Endothelial cell of umbilical vein (primary cell): Measurements from ENCODE around the gene SATB1. TPM values are rescaled to one million over a fixed set of nuclear protein-coding genes. Genes with fewer than 3 reads are reported as not detected.

ENCODE experiments used
- BruUV-seq: library from RNA; stranded (reverse); fragments of 400-500 nt; replicated peaks from 2 replicates; lab custom pipeline; 2021; lab: Mats Ljungman, UMichigan
- CTCF ChIA-PET: fragments of 300-600, 350-600 bp; sonication (Branson Sonifier 250); formaldehyde crosslinking; loops from one replicate; lab custom pipeline; 2021; ENCODE audit warnings: antibody characterized with exemption, inconsistent platforms; lab: Charles Lee
- POLR2A ChIA-PET: fragments of 300-600, 350-600 bp; sonication (Branson Sonifier 250); formaldehyde crosslinking; loops from one replicate; lab custom pipeline; 2021; ENCODE audit warnings: antibody characterized with exemption, inconsistent platforms; lab: Charles Lee
- DNase-seq: peaks from one replicate; pipeline ENCODE4 v3.0.0-alpha.2; 2011; ENCODE audit warnings: low read depth, low spot score
- FAIRE-seq: peaks from 2 replicates; lab custom pipeline; 2011; peaks lifted over from hg19 to GRCh38; lab: Jason Lieb, UNC
- H2AFZ ChIP-seq: 2 replicates; pipeline ENCODE4 v1.6.0; 2012; ENCODE audit warnings: low read depth, low read length, control low read depth, inconsistent platforms
- H3K27ac ChIP-seq: 2 replicates; pipeline ENCODE4 v1.5.1; 2011; ENCODE audit warnings: low read depth, mild to moderate bottlenecking, control low read depth, low read length, moderate library complexity; ENCODE audit not compliant: insufficient read depth
- H3K27me3 ChIP-seq, 2 experiments: 2 replicates each; pipeline versions ENCODE4 v1.6.0 to v1.6.1; 2011; ENCODE audit warnings: low read length in 2 of 2, mixed read lengths in 1 of 2; ENCODE audit not compliant: control insufficient read depth in 2 of 2, insufficient read depth in 2 of 2
- H3K36me3 ChIP-seq, 2 experiments: 2 replicates in 1 of 2; 3 replicates in 1 of 2; pipeline ENCODE4 v1.5.1; 2011; ENCODE audit warnings: low read length in 2 of 2, mild to moderate bottlenecking in 1 of 2, moderate library complexity in 1 of 2; ENCODE audit not compliant: control insufficient read depth in 2 of 2, insufficient read depth in 2 of 2; ENCODE audit errors: extremely low read depth in 1 of 2
- H3K4me1 ChIP-seq: 3 replicates; pipeline ENCODE4 v1.5.1; 2011; ENCODE audit warnings: mild to moderate bottlenecking, low read length; ENCODE audit not compliant: control insufficient read depth, insufficient read depth; ENCODE audit errors: extremely low read depth
- H3K4me2 ChIP-seq: 2 replicates; pipeline ENCODE4 v1.6.1; 2011; ENCODE audit warnings: low read length, control low read depth, mixed read lengths; ENCODE audit not compliant: insufficient read depth
- H3K4me3 ChIP-seq, 3 experiments: fragments of 200-600 bp in 1 of 3; sonication (generic), shearing (Covaris generic) in 1 of 3; replicated peaks in 1 of 3; 2 replicates each; pipeline ENCODE4 v1.5.1; 2011 to 2016; ENCODE audit warnings: control low read depth in 3 of 3, low read length in 3 of 3, mild to moderate bottlenecking in 2 of 3, inconsistent platforms in 1 of 3, low read depth in 1 of 3, moderate library complexity in 1 of 3; ENCODE audit not compliant: insufficient read depth in 1 of 3
- H3K79me2 ChIP-seq: 2 replicates; pipeline ENCODE4 v1.6.0; 2012; ENCODE audit warnings: low read length, inconsistent platforms; ENCODE audit not compliant: control insufficient read depth, insufficient read depth
- H3K9ac ChIP-seq: replicated peaks from 2 replicates; pipeline ENCODE3; 2011; ENCODE audit warnings: low read length, control low read depth; ENCODE audit not compliant: insufficient read depth; ENCODE audit errors: extremely low read depth
- H3K9me1 ChIP-seq: replicated peaks from 3 replicates; pipeline ENCODE4 v1.6.0; 2011; ENCODE audit warnings: mild to moderate bottlenecking, low read length; ENCODE audit not compliant: control insufficient read depth, insufficient read depth; ENCODE audit errors: extremely low read depth
- H3K9me3 ChIP-seq: replicated peaks from 2 replicates; pipeline ENCODE4 v1.5.1; 2012; ENCODE audit warnings: low read length, inconsistent platforms; ENCODE audit not compliant: control insufficient read depth, insufficient read depth
- H4K20me1 ChIP-seq: replicated peaks from 2 replicates; pipeline ENCODE3; 2011; ENCODE audit warnings: mild to moderate bottlenecking, low read length; ENCODE audit not compliant: control insufficient read depth, insufficient read depth; ENCODE audit errors: extremely low read depth
- CTCF ChIP-seq, 2 donors: IDR thresholded peaks; 1 replicate in 1 of 2; 2 replicates in 1 of 2; pipeline ENCODE4 v1.5.1; 2011; ENCODE audit warnings: low read length in 2 of 2, mild to moderate bottlenecking in 2 of 2, moderate library complexity in 2 of 2, control low read depth in 1 of 2, inconsistent platforms in 1 of 2, low read depth in 1 of 2; ENCODE audit not compliant: insufficient read depth in 1 of 2; ENCODE audit errors: extremely low read depth in 1 of 2
- EZH2 ChIP-seq: IDR thresholded peaks from 2 replicates; pipeline ENCODE4 v1.6.1; 2012; ENCODE audit warnings: borderline replicate concordance, low read depth, mild to moderate bottlenecking, moderate library complexity, low read length, inconsistent platforms; ENCODE audit not compliant: severe bottlenecking
- FOS ChIP-seq: IDR thresholded peaks from 2 replicates; pipeline ENCODE4 v1.6.1; 2011; ENCODE audit warnings: mild to moderate bottlenecking, low read length, moderate library complexity, borderline replicate concordance; ENCODE audit not compliant: insufficient read depth
- GATA2 ChIP-seq: IDR thresholded peaks from 2 replicates; pipeline ENCODE4 v1.7.0; 2011; ENCODE audit warnings: low read depth, mild to moderate bottlenecking, moderate library complexity, mixed read lengths, low read length; ENCODE audit not compliant: insufficient read length, insufficient read depth
- JUN ChIP-seq: IDR thresholded peaks from 2 replicates; pipeline ENCODE4 v1.6.1; 2011; ENCODE audit warnings: borderline replicate concordance, low read depth; ENCODE audit not compliant: insufficient read length, insufficient read depth
- MAX ChIP-seq: IDR thresholded peaks from 2 replicates; pipeline ENCODE4 v1.6.1; 2011; ENCODE audit not compliant: insufficient read depth, insufficient read length
- MYC ChIP-seq: IDR thresholded peaks from one replicate; pipeline ENCODE4 v1.6.1; 2011; ENCODE audit warnings: mild to moderate bottlenecking, low read depth, low read length
- POLR2A ChIP-seq: IDR thresholded peaks from 2 replicates; pipeline ENCODE4 v1.6.1; 2012; ENCODE audit warnings: low read depth, mild to moderate bottlenecking, control low read depth, low read length
- POLR2AphosphoS5 ChIP-seq: IDR thresholded peaks from 2 replicates; pipeline ENCODE4 v1.6.1; 2012; ENCODE audit warnings: low read depth, mild to moderate bottlenecking, control low read depth, low read length, moderate library complexity; ENCODE audit not compliant: insufficient read depth
- dilution Hi-C: fragments of 300-500 bp; cut with MboI; formaldehyde crosslinking; loops from one replicate; pipeline ENCODE4 v1.15.0; 2019; ENCODE audit warnings: low sequenced_read_pairs; ENCODE audit not compliant: extremely low pct_ligation_motif_present
- intact Hi-C: fragments of 100-400 bp; cut with micrococcal nuclease; formaldehyde crosslinking; loops from one replicate; pipeline ENCODE4 v1.10.0; 2022
- polyA plus RNA-seq, 4 experiments: library from polyadenylated mRNA; depleted of rRNA in 3 of 4; stranded (reverse) in 3 of 4; unstranded in 1 of 4; fragments of >200 nt; gene quantifications; 2 replicates each; pipeline versions ENCODE4 v1.2.1 to v1.2.3, GENCODE V29; 2011 to 2012; ENCODE audit warnings: missing spikeins in 1 of 4
- total RNA-seq: library from RNA; stranded (reverse); gene quantifications from 2 replicates; pipeline ENCODE4 v1.2.3, GENCODE V29; 2021

Gene SATB1
- total and polyA plus RNA-seq, 2 donors (not counting 3 experiments of a cell fraction or from before 2014, with no cell fraction given), result 3.9 to 6.2 TPM

GRCh38 chr3:18447720-18448119 lies 22.6 kb upstream of the SATB1 start:
- POLR2A ChIA-PET, result no interaction called here
- Histone ChIP-seq H3K9me1 (no peaks in the 10 kb centered on the region), H3K27me3 (peaks cover 28 to 31% of the 10 kb centered on the region in 2 experiments), H3K9me3 (no peaks in the 10 kb centered on the region), H3K27ac (no peak overlapping the region), H3K79me2 (no peaks in the 10 kb centered on the region), H4K20me1 (no peaks in the 10 kb centered on the region), H3K4me3 (no peak overlapping the region), H3K36me3 (no peaks in the 10 kb centered on the region), H2AFZ (no peak overlapping the region), H3K4me1 (peaks cover 6% of the 10 kb centered on the region), H3K9ac (no peak overlapping the region), H3K4me2 (no peak overlapping the region)
- no TSS peak for BruUV-seq
- no peak for TF ChIP-seq MAX
- TF ChIP-seq CTCF (IDR thresholded peaks at IDR 0.05; ENCODE audit: extremely low read depth in 1 of 2, insufficient read depth in 1 of 2, low read depth in 1 of 2, low read length in 2 of 2), result no peak
- TF ChIP-seq POLR2AphosphoS5, result no peak
- TF ChIP-seq JUN, result no peak
- no peak for TF ChIP-seq EZH2
- TF ChIP-seq POLR2A, result no peak
- TF ChIP-seq FOS, result no peak
- no peak for TF ChIP-seq MYC
- TF ChIP-seq GATA2, result no peak
- intact Hi-C loops (no loop called here), dilution Hi-C loops (no loop called here)
- no peak for FAIRE-seq
- CTCF ChIA-PET, result interaction anchor here (1.0 kb wide), 1 partner anchor 94 kb away, joined by 4 read pairs; no protein-coding TSS in a partner anchor
- DNase-seq, result no peak
